HCT116 (cell line): ENCODE measurements around the gene EFCAB12. TPM values are rescaled to one million over a fixed set of nuclear protein-coding genes. Genes with fewer than 3 reads are reported as not detected.

ENCODE experiments used
- ATAC-seq: fragments of 200-7000 bp; cut with Tn5 transposase; 2 replicates; pipeline ENCODE4 v1.9.1; 2020; ENCODE audit warnings: mild to moderate bottlenecking, moderate library complexity
- BruUV-seq: library from RNA; stranded (reverse); fragments of 400-500 nt; replicated peaks from 2 replicates; lab custom pipeline; 2021; lab: Mats Ljungman, UMichigan
- CTCF ChIA-PET: fragments of 300-600 bp; sonication (Branson Sonifier 250); formaldehyde crosslinking; loops from one replicate; lab custom pipeline; 2021; ENCODE audit warnings: antibody characterized with exemption; lab: Charles Lee
- POLR2A ChIA-PET: fragments of 300-600, 350-600 bp; sonication (Branson Sonifier 250); formaldehyde crosslinking; loops from one replicate; lab custom pipeline; 2021; ENCODE audit warnings: antibody characterized with exemption; lab: Charles Lee
- RAD21 ChIA-PET, 2 experiments: fragments of 300-600 bp; sonication (Branson Sonifier 250); formaldehyde crosslinking; loops; one replicate each; lab custom pipeline; 2023; ENCODE audit warnings: low total read pairs in 2 of 2; ENCODE audit not compliant: uncharacterized antibody in 2 of 2, unreplicated experiment in 2 of 2, low non-redundant PET in 1 of 2; lab: Charles Lee
- DNase-seq: peaks from one replicate; pipeline ENCODE4 v3.0.0-alpha.2; 2010; ENCODE audit warnings: low read depth, low spot score
- H2AFZ ChIP-seq: fragments of 200-600 bp; shearing (Covaris generic), sonication (generic); 2 replicates; pipeline ENCODE4 v1.6.1; 2017; ENCODE audit warnings: low read depth, mixed run types, mixed read lengths, antibody characterized with exemption, low read length; ENCODE audit not compliant: poor library complexity, severe bottlenecking
- H3K27ac ChIP-seq: 2 replicates; pipeline ENCODE4 v1.5.1; 2012; ENCODE audit warnings: low read depth, low read length
- H3K27me3 ChIP-seq: fragments of 200-600 bp; sonication (generic); 2 replicates; pipeline ENCODE4 v1.6.1; 2016; ENCODE audit warnings: mixed run types, low read length, mixed read lengths; ENCODE audit not compliant: insufficient read depth
- H3K36me3 ChIP-seq, 2 experiments: fragments of 200-500 bp in 1 of 2; fragments of 200-600 bp in 1 of 2; sonication (Bioruptor generic) in 1 of 2; sonication (generic) in 1 of 2; 2 replicates each; pipeline versions ENCODE4 v1.5.1 to v1.6.1; 2014 to 2016; ENCODE audit warnings: low read length in 2 of 2, inconsistent platforms in 1 of 2, mixed read lengths in 1 of 2, mixed run types in 1 of 2; ENCODE audit not compliant: insufficient read depth in 2 of 2, control insufficient read depth in 1 of 2
- H3K4me1 ChIP-seq, 2 experiments: fragments of 200-600 bp in 1 of 2; sonication (generic) in 1 of 2; 2 replicates each; pipeline versions ENCODE4 v1.5.1 to v1.6.1; 2012 to 2017; ENCODE audit warnings: low read length in 2 of 2, inconsistent platforms in 1 of 2, mild to moderate bottlenecking in 1 of 2, mixed read lengths in 1 of 2, mixed run types in 1 of 2, moderate library complexity in 1 of 2; ENCODE audit not compliant: insufficient read depth in 2 of 2, control insufficient read depth in 1 of 2
- H3K4me2 ChIP-seq: fragments of 200-600 bp; sonication (generic); 2 replicates; pipeline ENCODE4 v1.6.1; 2017; ENCODE audit warnings: mixed run types, low read length, mixed read lengths
- H3K4me3 ChIP-seq, 2 experiments: fragments of 200-600 bp in 1 of 2; sonication (generic) in 1 of 2; replicated peaks in 1 of 2; 2 replicates each; pipeline ENCODE4 v1.5.1; 2011 to 2016; ENCODE audit warnings: low read length in 2 of 2, control low read depth in 1 of 2, low read depth in 1 of 2, mild to moderate bottlenecking in 1 of 2, mixed read lengths in 1 of 2, mixed run types in 1 of 2
- H3K79me2 ChIP-seq: fragments of 200-600 bp; sonication (generic); 2 replicates; pipeline ENCODE4 v1.6.1; 2017; ENCODE audit warnings: mild to moderate bottlenecking, mixed run types, low read length, moderate library complexity, mixed read lengths; ENCODE audit not compliant: insufficient read depth
- H3K9ac ChIP-seq: fragments of 200-600 bp; sonication (generic); 2 replicates; pipeline ENCODE4 v1.6.1; 2016; ENCODE audit warnings: low read length, mixed read lengths
- H3K9me2 ChIP-seq: fragments of 200-600 bp; sonication (generic), shearing (Covaris generic); 2 replicates; pipeline ENCODE4 v1.6.1; 2017; ENCODE audit warnings: mixed run types, mild to moderate bottlenecking, moderate library complexity; ENCODE audit not compliant: insufficient read depth
- H3K9me3 ChIP-seq, 2 experiments: fragments of 200-500 bp in 1 of 2; fragments of 200-600 bp in 1 of 2; sonication (Bioruptor generic) in 1 of 2; sonication (generic) in 1 of 2; 2 replicates each; pipeline ENCODE4 v1.6.1; 2014 to 2017; ENCODE audit warnings: low read length in 2 of 2, mixed read lengths in 2 of 2, inconsistent platforms in 1 of 2, low read depth in 1 of 2, mild to moderate bottlenecking in 1 of 2, mixed run types in 1 of 2, moderate library complexity in 1 of 2; ENCODE audit not compliant: control insufficient read depth in 1 of 2, insufficient read depth in 1 of 2
- H4K20me1 ChIP-seq: fragments of 200-600 bp; sonication (generic), shearing (Covaris generic); 2 replicates; pipeline ENCODE4 v1.6.1; 2017; ENCODE audit warnings: mixed run types, mild to moderate bottlenecking, moderate library complexity; ENCODE audit not compliant: insufficient read depth
- POLR2AphosphoS5 ChIP-seq: IDR thresholded peaks from 2 replicates; pipeline ENCODE4 v1.6.1; 2011; ENCODE audit warnings: mild to moderate bottlenecking, low read depth, low read length, moderate library complexity
- RAD21 ChIP-seq: IDR thresholded peaks from 2 replicates; pipeline ENCODE4 v1.6.1; 2012; ENCODE audit warnings: low read depth, mild to moderate bottlenecking
- SIN3A ChIP-seq: IDR thresholded peaks from 2 replicates; pipeline ENCODE4 v1.6.1; 2012; ENCODE audit warnings: low read depth
- SRF ChIP-seq: IDR thresholded peaks from 2 replicates; pipeline ENCODE4 v1.6.1; 2012; ENCODE audit warnings: low read depth
- TCF7L2 ChIP-seq: IDR thresholded peaks from 2 replicates; pipeline ENCODE4 v1.7.0; 2011; ENCODE audit warnings: borderline replicate concordance, inconsistent platforms; ENCODE audit not compliant: insufficient read depth, insufficient read length; ENCODE audit errors: extremely low read depth
- intact Hi-C: fragments of 100-400 bp; cut with micrococcal nuclease; formaldehyde crosslinking; loops from 2 replicates; pipeline ENCODE4 v1.10.0; 2022
- total RNA-seq: library from RNA; stranded (reverse); gene quantifications from one replicate; pipeline ENCODE4 v1.2.1, GENCODE V29; 2021; ENCODE audit not compliant: unreplicated experiment
- TF ChIP-seq, protein P1 (sequence below): IDR thresholded peaks from 2 replicates; pipeline ENCODE4 v1.6.1; 2011; ENCODE audit warnings: mild to moderate bottlenecking, low read length, moderate library complexity; ENCODE audit not compliant: insufficient replicate concordance; ENCODE audit errors: extremely low read depth
- TF ChIP-seq, protein P2 (sequence below): IDR thresholded peaks from 2 replicates; pipeline ENCODE4 v1.6.1; 2012

Gene EFCAB12
- total RNA-seq, 1 experiment from 2014 or later: 0.42 TPM

DNA sequence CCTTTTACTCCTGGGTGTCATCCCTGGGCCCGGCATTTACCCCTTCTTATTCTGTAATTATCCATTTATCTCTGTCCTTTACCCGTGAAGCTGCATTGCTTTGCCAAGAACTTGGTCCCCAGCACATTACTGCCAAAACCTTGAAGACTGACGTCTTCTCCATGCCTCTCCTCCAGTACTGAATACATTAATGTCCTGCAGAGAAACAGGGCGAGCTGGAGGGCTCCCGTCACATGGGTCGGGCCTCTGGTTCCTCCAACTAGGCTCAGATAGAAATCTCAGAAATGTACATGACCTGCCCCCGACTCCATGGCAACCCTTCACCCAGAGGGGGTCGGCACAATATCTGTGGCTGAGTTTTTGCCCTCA is 445 bp downstream of the EFCAB12 start:
- Histone ChIP-seq H2AFZ (no peak overlapping the region), H3K79me2 (no peaks in the 10 kb centered on the region), H3K4me1 (peaks cover 0 to 17% of the 10 kb centered on the region in 2 experiments; a peak in 2 of 4 replicates), H3K9ac (no peak overlapping the region), H3K9me2 (no peaks in the 10 kb centered on the region), H3K4me2 (no peak overlapping the region), H3K4me3 (no peak overlapping the region), H3K27ac (no peak overlapping the region), H3K36me3 (peaks cover 17 to 27% of the 10 kb centered on the region in 2 experiments; a peak in 3 of 4 replicates), H3K27me3 (no peaks in the 10 kb centered on the region), H3K9me3 (no peaks in the 10 kb centered on the region), H4K20me1 (no peaks in the 10 kb centered on the region)
- DNase-seq (no peak), ATAC-seq (no peak)
- ChIA-PET RAD21 (no interaction called here), CTCF (no interaction called here), POLR2A (no interaction called here)
- intact Hi-C loops: no loop called here
- BruUV-seq: no TSS peak
- TF ChIP-seq, protein P1, sequence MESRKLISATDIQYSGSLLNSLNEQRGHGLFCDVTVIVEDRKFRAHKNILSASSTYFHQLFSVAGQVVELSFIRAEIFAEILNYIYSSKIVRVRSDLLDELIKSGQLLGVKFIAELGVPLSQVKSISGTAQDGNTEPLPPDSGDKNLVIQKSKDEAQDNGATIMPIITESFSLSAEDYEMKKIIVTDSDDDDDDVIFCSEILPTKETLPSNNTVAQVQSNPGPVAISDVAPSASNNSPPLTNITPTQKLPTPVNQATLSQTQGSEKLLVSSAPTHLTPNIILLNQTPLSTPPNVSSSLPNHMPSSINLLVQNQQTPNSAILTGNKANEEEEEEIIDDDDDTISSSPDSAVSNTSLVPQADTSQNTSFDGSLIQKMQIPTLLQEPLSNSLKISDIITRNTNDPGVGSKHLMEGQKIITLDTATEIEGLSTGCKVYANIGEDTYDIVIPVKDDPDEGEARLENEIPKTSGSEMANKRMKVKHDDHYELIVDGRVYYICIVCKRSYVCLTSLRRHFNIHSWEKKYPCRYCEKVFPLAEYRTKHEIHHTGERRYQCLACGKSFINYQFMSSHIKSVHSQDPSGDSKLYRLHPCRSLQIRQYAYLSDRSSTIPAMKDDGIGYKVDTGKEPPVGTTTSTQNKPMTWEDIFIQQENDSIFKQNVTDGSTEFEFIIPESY: no peak
- TF ChIP-seq RAD21 (no peak), SRF (no peak), TCF7L2 (no peak), SIN3A (no peak)

GRCh38 chr3:129425619-129426018 is 2.8 kb downstream of the EFCAB12 start:
- H3K4me3 ChIP-seq: no peak overlapping the region
- ChIA-PET POLR2A (no interaction called here), RAD21 (no interaction called here), CTCF (no interaction called here)
- TF ChIP-seq POLR2AphosphoS5: no peak
- TF ChIP-seq, protein P2, sequence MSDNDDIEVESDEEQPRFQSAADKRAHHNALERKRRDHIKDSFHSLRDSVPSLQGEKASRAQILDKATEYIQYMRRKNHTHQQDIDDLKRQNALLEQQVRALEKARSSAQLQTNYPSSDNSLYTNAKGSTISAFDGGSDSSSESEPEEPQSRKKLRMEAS: no peak
- ATAC-seq (no peak), DNase-seq (no peak)
- H3K27ac ChIP-seq: no peak overlapping the region
- no TSS peak for BruUV-seq
- no peak overlapping the region for H2AFZ ChIP-seq
- no peaks in the 10 kb centered on the region for H4K20me1 ChIP-seq
- H3K27me3 ChIP-seq: no peaks in the 10 kb centered on the region
- intact Hi-C loops: no loop called here
- H3K36me3 ChIP-seq: peaks cover 0 to 5% of the 10 kb centered on the region in 2 experiments; a peak in 2 of 4 replicates
- no peaks in the 10 kb centered on the region for H3K79me2 ChIP-seq
- peaks cover 0 to 17% of the 10 kb centered on the region in 2 experiments; a peak in 2 of 4 replicates for H3K4me1 ChIP-seq
- H3K4me2 ChIP-seq: no peak overlapping the region
- H3K9me2 ChIP-seq: no peaks in the 10 kb centered on the region
- no peak overlapping the region for H3K9ac ChIP-seq
- H3K9me3 ChIP-seq: no peaks in the 10 kb centered on the region
